ENCODE data around the gene MVB12B.

GRCh38 chr9:126413391-126414068, 86.9 kb downstream of the MVB12B start:
- TF ChIP-seq CTCF (IDR thresholded peaks at IDR 0.05; ENCODE audit: insufficient read depth, low read depth, low read length) (no peak), EZH2 (IDR thresholded peaks at IDR 0.05; ENCODE audit: insufficient read depth, low read length) (no peak)

Measured in astrocyte (in vitro differentiated cells and primary cell).